AG04449 (cell line): Measurements from ENCODE around the gene DBF4B.

Experiments
- CTCF ChIA-PET: fragments of 350-600 bp; formaldehyde crosslinking; extraction: SDS; loops from one replicate; lab custom pipeline; 2021; ENCODE audit warnings: antibody characterized with exemption; lab: Yijun Ruan, JAX
- POLR2A ChIA-PET: fragments of 400-600, 350-600 bp; formaldehyde crosslinking; extraction: SDS; loops from one replicate; lab custom pipeline; 2020; ENCODE audit warnings: antibody characterized with exemption, inconsistent platforms; lab: Yijun Ruan, JAX
- DNase-seq: peaks from one replicate; pipeline ENCODE4 v3.0.0-alpha.2; 2010; ENCODE audit warnings: low read depth, low spot score
- H3K4me3 ChIP-seq: 2 replicates; pipeline ENCODE4 v1.5.1; 2011; ENCODE audit warnings: low read depth, mild to moderate bottlenecking, control low read depth, low read length
- TF ChIP-seq, protein P1 (sequence below): IDR thresholded peaks from one replicate; pipeline ENCODE4 v1.5.1; 2011; ENCODE audit warnings: mild to moderate bottlenecking, moderate library complexity, low read length, control low read depth, inconsistent platforms; ENCODE audit not compliant: insufficient read depth; ENCODE audit errors: missing control alignments

DBF4B gene

DNA sequence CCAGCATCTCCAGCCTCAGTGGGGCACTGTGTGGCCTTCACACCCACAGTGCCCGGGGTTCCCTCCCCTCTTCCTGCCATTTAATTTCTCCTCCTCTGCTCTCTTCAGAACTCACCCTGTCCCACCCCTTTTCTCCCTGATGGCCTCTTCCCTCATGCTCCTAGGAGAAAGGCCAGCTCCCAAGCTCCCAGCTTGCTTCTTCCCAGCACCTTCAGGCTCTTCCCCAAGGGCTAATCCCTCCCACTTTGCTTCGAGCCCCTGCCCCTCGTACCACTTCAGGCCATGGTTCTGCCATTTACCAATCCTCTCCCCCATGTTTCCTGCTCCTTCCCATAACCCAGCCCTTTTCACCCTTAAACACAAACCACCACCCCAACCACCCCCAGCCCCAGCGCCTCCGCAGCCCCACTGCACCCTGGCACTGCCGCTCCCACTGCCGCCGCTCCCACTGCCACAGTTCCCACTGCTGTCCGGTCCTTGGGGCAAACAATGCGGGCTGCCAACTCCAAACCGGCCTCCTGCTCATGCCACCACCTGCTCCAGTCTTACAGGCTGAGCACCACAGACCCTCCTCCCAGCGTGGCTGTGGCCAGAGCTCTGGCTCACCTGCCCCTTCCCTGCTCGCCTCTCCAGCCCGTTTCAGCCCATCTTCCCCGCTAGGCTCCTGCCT is 78.9 kb downstream of the DBF4B start:
- ChIA-PET POLR2A (no interaction called here), CTCF (interaction anchor here (1.5 to 2.9 kb wide), 2 partner anchors 9 to 91 kb away, joined by 6 to 18 read pairs; no protein-coding TSS in a partner anchor)
- no peak overlapping the region for H3K4me3 ChIP-seq
- DNase-seq = no peak
- TF ChIP-seq, protein P1, sequence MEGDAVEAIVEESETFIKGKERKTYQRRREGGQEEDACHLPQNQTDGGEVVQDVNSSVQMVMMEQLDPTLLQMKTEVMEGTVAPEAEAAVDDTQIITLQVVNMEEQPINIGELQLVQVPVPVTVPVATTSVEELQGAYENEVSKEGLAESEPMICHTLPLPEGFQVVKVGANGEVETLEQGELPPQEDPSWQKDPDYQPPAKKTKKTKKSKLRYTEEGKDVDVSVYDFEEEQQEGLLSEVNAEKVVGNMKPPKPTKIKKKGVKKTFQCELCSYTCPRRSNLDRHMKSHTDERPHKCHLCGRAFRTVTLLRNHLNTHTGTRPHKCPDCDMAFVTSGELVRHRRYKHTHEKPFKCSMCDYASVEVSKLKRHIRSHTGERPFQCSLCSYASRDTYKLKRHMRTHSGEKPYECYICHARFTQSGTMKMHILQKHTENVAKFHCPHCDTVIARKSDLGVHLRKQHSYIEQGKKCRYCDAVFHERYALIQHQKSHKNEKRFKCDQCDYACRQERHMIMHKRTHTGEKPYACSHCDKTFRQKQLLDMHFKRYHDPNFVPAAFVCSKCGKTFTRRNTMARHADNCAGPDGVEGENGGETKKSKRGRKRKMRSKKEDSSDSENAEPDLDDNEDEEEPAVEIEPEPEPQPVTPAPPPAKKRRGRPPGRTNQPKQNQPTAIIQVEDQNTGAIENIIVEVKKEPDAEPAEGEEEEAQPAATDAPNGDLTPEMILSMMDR = no peak

DNA sequence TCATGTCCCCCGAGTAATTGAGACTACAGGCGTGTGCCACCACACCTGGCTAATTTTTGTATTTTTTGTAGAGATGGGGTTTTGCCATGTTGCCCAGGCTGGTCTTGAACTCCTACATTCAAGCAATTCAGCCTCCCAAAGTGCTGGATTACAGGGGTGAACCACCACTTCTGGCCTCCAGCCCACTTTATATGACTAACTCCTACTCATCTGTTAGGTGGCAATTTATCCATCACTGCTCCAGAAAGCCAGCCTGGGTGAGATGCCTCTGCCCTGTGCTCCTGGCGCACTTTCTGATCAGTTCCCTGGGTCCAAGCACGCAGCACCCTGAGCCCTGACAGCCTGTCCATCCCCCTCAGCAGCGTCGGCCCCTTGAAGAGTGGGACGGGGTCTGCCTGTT is 79.7 kb downstream of the DBF4B start:
- CTCF ChIA-PET = interaction anchor here (1.5 to 2.9 kb wide), 2 partner anchors 9 to 91 kb away, joined by 6 to 18 read pairs; no protein-coding TSS in a partner anchor
- POLR2A ChIA-PET = no interaction called here
- no peak overlapping the region for H3K4me3 ChIP-seq
- no peak for DNase-seq
- TF ChIP-seq, protein P1 = no peak

DNA sequence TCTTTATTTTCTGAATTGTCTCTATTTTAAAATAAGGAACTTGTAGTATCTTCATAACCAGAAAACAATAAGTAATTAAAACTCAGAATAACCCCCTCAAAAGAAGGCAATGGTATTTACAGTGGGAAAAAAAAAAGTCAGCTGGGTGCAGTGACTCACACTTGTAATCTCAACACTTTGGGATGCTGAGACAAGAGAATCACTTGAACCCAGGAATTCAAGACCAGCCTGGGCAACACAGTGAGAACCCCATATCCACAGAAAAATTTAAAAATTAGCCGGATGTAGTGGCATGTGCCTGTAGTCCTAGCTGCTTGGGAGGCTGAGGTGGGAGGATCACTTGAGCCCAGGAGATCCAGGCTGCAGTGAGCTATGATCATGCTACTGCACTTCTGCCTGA is 83.8 kb downstream of the DBF4B start:
- H3K4me3 ChIP-seq = no peak overlapping the region
- ChIA-PET POLR2A (interaction anchor here (0.6 to 1.1 kb wide), 3 partner anchors 29 to 257 kb away, joined by 3 to 4 read pairs (median 3); no protein-coding TSS in a partner anchor), CTCF (interaction anchor here (0.8 to 2.5 kb wide), 5 partner anchors 9 to 86 kb away, joined by 3 to 12 read pairs (median 4); no protein-coding TSS in a partner anchor)
- DNase-seq = no peak
- TF ChIP-seq, protein P1 = no peak

DNA sequence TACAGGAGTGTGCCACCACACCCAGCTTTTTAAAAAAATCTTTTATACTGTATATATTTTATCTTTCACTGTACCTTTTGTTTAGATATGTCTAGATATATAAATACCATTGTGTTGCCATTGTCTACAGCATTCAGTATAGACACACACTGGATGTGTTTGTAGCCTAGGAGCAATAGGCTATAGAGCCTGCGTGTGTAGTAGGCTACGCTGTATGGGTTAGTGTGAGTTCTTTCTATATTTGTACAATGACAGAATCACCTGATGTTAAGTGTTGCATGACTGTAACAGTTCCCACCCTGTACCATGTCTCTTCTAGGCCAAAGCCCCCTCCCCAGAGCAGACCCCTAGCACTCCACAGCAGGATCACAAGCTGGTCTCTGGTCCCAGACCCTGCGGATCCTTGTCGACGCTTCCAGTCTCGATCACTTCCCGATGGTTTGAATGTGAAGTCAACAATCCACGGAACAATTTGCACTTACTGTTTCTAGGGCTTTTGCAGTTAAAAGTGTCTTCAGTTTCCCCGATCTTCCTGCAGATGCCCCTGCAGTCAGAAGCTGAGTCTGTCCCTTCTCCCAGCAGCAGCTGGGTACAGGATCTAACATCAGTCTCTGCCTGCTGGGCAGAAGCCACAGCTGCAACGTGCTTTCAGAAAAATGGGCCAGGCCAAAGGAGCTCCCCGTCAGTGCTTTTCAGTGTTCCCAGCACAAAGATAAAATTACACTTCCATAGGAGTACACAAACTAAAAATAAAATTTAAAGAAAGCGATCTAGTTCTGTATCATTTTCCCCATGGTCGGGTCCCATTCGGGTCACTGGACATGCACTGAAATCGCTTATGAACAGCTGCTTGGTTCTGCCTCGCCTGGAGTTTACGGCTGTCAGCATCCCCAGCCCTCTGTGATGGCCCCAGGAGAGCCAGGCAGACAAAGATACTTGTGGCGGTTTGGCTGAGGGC is 85.7 kb downstream of the DBF4B start:
- ChIA-PET CTCF (interaction anchor here (0.6 to 13.7 kb wide), 7 partner anchors 9 to 341 kb away, joined by 3 to 180 read pairs (median 4); partner anchors contain the start of gene ACBD4), POLR2A (interaction anchor here (0.7 to 1.9 kb wide), 3 partner anchors 15 to 121 kb away, joined by 3 to 4 read pairs (median 3); no protein-coding TSS in a partner anchor)
- no peak for DNase-seq
- H3K4me3 ChIP-seq = no peak overlapping the region
- TF ChIP-seq, protein P1 = no peak

DNA sequence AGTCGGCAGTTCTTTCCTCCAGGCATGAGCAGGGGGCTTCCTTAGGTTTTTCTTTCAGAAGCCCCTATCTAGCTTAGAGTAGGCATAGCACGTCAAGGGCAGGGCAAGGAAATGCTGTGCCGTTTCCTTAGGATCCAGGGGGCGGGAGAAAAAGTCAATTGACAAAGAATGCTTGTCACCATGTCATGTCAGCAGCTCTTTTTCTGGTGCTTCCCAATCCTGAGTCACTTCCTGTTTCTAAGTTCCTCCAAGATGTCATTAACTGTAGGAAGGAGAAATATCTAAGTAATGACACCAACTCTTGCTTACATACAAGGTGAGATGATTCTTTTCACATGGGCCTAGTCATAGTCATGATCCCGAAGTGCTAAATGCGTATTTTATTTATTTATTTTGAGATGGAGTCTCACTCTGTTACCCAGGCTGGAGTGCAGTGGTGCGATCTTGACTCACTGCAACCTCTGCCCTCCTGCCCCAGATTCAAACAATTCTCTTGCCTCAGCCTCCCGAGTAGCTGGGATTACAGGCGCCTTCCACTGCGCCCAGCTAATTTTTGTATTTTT is 86.5 kb downstream of the DBF4B start:
- TF ChIP-seq, protein P1 = no peak
- ChIA-PET CTCF (interaction anchor here (0.6 to 13.7 kb wide), 7 partner anchors 8 to 340 kb away, joined by 3 to 180 read pairs (median 4); partner anchors contain the start of gene ACBD4), POLR2A (interaction anchor here (1.4 to 1.9 kb wide), 2 partner anchors 15 to 26 kb away, joined by 3 to 4 read pairs; no protein-coding TSS in a partner anchor)
- H3K4me3 ChIP-seq = no peak overlapping the region
- DNase-seq = peak; percentile 71
